IPS-18a (cell line): ENCODE results near the gene PPP1R13B.

Source experiments
- H3K27ac ChIP-seq: one replicate; pipeline ENCODE4 v1.5.1; 2013; ENCODE audit warnings: low read length
- H3K27me3 ChIP-seq: one replicate; pipeline ENCODE4 v1.6.1; 2013; ENCODE audit warnings: mild to moderate bottlenecking, low read length; ENCODE audit not compliant: control insufficient read depth, insufficient read depth
- H3K36me3 ChIP-seq: one replicate; pipeline ENCODE4 v1.6.1; 2013; ENCODE audit warnings: low read depth, low read length; ENCODE audit not compliant: control insufficient read depth
- H3K4me1 ChIP-seq: one replicate; pipeline ENCODE4 v1.6.1; 2013; ENCODE audit warnings: low read depth, low read length; ENCODE audit not compliant: control insufficient read depth
- H3K4me3 ChIP-seq: one replicate; pipeline ENCODE4 v1.5.1; 2013; ENCODE audit warnings: low read length
- H3K9ac ChIP-seq: one replicate; pipeline ENCODE4 v1.6.1; 2013; ENCODE audit warnings: mild to moderate bottlenecking, low read length, moderate library complexity
- H3K9me3 ChIP-seq: one replicate; pipeline ENCODE4 v1.6.1; 2013; ENCODE audit warnings: low read depth, low read length; ENCODE audit not compliant: control insufficient read depth

The PPP1R13B gene

GRCh38 chr14:103836976-103837725 is 10.2 kb downstream of the PPP1R13B start:
- H3K4me1 ChIP-seq, result no peaks in the 10 kb centered on the region
- no peak overlapping the region for H3K27ac ChIP-seq
- no peaks in the 10 kb centered on the region for H3K27me3 ChIP-seq
- no peak overlapping the region for H3K9ac ChIP-seq
- no peaks in the 10 kb centered on the region for H3K36me3 ChIP-seq
- H3K9me3 ChIP-seq, result no peaks in the 10 kb centered on the region
- H3K4me3 ChIP-seq, result no peak overlapping the region

GRCh38 chr14:103834956-103835355 is 12.4 kb downstream of the PPP1R13B start:
- H3K4me3 ChIP-seq, result no peak overlapping the region
- H3K4me1 ChIP-seq, result no peaks in the 10 kb centered on the region
- no peaks in the 10 kb centered on the region for H3K36me3 ChIP-seq
- H3K27me3 ChIP-seq, result no peaks in the 10 kb centered on the region
- no peak overlapping the region for H3K27ac ChIP-seq
- H3K9me3 ChIP-seq, result no peaks in the 10 kb centered on the region
- no peak overlapping the region for H3K9ac ChIP-seq

- Histone ChIP-seq H3K4me3 (no peak overlapping the region), H3K4me1 (no peaks in the 10 kb centered on the region), H3K9me3 (no peaks in the 10 kb centered on the region), H3K27ac (no peak overlapping the region), H3K36me3 (no peaks in the 10 kb centered on the region), H3K27me3 (no peaks in the 10 kb centered on the region), H3K9ac (no peak overlapping the region)
Observed at GRCh38 chr14:103833711-103834110, 13.7 kb downstream of the PPP1R13B start.

GRCh38 chr14:103832046-103832445 is 15.3 kb downstream of the PPP1R13B start:
- Histone ChIP-seq H3K27me3 (no peaks in the 10 kb centered on the region), H3K4me3 (no peak overlapping the region), H3K4me1 (no peaks in the 10 kb centered on the region), H3K9ac (no peak overlapping the region), H3K27ac (no peak overlapping the region), H3K36me3 (no peaks in the 10 kb centered on the region), H3K9me3 (no peaks in the 10 kb centered on the region)

GRCh38 chr14:103830511-103831270 is 16.7 kb downstream of the PPP1R13B start:
- Histone ChIP-seq H3K4me1 (no peaks in the 10 kb centered on the region), H3K9ac (no peak overlapping the region), H3K27ac (no peak overlapping the region), H3K9me3 (no peaks in the 10 kb centered on the region), H3K27me3 (no peaks in the 10 kb centered on the region), H3K36me3 (no peaks in the 10 kb centered on the region), H3K4me3 (no peak overlapping the region)

GRCh38 chr14:103828315-103828967 is 18.9 kb downstream of the PPP1R13B start:
- no peaks in the 10 kb centered on the region for H3K36me3 ChIP-seq

GRCh38 chr14:103825101-103825500 is 22.3 kb downstream of the PPP1R13B start:
- Histone ChIP-seq H3K9ac (no peak overlapping the region), H3K27ac (no peak overlapping the region), H3K4me3 (no peak overlapping the region), H3K9me3 (no peaks in the 10 kb centered on the region), H3K27me3 (no peaks in the 10 kb centered on the region), H3K4me1 (peaks cover 7% of the 10 kb centered on the region), H3K36me3 (no peaks in the 10 kb centered on the region)

More at GRCh38 chr14:103828315-103828967, 18.9 kb downstream of the PPP1R13B start:
- no peak overlapping the region for H3K9ac ChIP-seq
- H3K4me1 ChIP-seq, result no peaks in the 10 kb centered on the region
- H3K9me3 ChIP-seq, result no peaks in the 10 kb centered on the region
- no peak overlapping the region for H3K4me3 ChIP-seq
- no peak overlapping the region for H3K27ac ChIP-seq
- no peaks in the 10 kb centered on the region for H3K27me3 ChIP-seq

DNA sequence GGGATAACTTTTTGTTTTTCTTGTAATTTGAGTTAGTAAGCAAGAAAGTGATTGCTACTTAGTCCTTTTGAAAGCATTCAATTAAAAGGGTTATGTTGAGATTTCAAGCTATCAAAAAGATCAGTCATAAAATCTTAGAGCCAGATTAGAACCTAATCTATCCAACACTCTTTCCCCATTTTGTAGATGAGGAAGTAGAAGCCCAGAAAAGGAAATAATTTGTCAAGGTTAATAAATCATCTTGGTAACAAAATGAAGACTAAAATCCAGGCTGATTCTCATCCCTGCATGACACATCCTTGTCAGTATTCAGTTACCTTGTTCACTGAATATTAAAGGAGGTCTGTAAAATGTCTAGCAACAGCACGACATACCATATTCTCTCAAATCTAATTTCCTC is 26.5 kb downstream of the PPP1R13B start:
- H3K36me3 ChIP-seq, result no peaks in the 10 kb centered on the region
- H3K27ac ChIP-seq, result no peak overlapping the region
- H3K4me1 ChIP-seq, result peaks cover 13% of the 10 kb centered on the region
- no peaks in the 10 kb centered on the region for H3K27me3 ChIP-seq
- H3K9me3 ChIP-seq, result no peaks in the 10 kb centered on the region
- H3K4me3 ChIP-seq, result no peak overlapping the region
- H3K9ac ChIP-seq, result no peak overlapping the region

DNA sequence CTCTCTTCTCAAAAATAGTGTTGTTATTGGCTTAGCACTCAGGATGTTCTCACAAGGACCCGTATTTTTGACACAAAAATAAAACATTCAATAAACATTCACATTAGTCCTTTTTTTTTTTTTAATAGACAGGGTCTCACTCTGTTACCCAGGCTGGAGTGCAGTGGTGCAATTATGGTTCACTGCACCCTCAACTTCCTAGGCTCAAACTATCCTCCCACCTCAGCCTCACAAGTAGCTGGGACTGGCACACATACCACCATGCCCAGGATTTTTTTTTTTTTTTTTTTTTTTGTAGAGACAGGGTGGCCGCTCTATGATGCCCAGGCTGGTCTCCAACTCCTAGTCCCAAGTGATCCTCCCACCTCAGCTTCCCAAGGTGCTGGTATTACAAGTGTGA is 27.0 kb downstream of the PPP1R13B start:
- Histone ChIP-seq H3K9ac (no peak overlapping the region), H3K9me3 (no peaks in the 10 kb centered on the region), H3K36me3 (no peaks in the 10 kb centered on the region), H3K4me1 (peaks cover 13% of the 10 kb centered on the region), H3K4me3 (no peak overlapping the region), H3K27ac (no peak overlapping the region), H3K27me3 (no peaks in the 10 kb centered on the region)

DNA sequence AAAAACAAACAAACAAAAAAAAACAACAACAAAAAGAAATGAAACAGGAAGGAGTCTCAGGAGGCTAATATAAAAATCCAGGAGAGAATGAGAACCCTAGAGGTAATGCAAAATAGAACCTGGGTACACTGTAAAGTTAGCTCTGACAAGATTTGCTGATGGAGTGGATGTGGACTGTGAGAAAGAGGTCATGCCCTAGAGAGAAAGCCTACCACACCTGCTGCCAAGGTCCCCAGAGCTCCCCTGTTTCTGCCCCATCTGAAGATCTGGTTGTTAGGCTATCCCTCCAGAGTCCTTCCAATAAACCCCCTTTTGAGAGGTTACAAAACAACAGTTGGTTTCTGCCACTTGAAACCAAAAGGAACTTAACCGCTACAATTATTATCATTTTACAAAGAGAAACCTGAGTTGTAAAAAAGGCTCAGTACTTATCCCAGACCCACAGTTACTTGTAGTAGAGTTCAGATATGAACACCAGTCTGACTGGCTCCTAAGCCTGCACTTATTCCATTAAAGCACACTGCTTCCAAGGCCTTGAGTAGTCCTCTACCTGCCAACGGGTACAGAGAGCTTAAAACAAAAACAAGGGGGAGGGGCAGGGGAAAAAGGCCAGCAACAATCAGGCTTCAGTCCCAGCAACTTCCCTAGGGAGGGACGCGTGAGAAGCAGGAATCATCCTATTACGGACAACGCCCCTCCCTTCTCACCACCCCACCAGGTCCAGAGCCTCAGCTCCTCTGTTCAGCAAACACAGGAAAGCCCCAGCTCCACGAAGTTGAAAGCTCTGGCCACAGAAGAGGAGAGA is 27.7 kb downstream of the PPP1R13B start:
- Histone ChIP-seq H3K27me3 (no peaks in the 10 kb centered on the region), H3K9ac (no peak overlapping the region), H3K4me3 (no peak overlapping the region), H3K4me1 (peaks cover 13% of the 10 kb centered on the region), H3K27ac (no peak overlapping the region), H3K9me3 (no peaks in the 10 kb centered on the region), H3K36me3 (no peaks in the 10 kb centered on the region)

DNA sequence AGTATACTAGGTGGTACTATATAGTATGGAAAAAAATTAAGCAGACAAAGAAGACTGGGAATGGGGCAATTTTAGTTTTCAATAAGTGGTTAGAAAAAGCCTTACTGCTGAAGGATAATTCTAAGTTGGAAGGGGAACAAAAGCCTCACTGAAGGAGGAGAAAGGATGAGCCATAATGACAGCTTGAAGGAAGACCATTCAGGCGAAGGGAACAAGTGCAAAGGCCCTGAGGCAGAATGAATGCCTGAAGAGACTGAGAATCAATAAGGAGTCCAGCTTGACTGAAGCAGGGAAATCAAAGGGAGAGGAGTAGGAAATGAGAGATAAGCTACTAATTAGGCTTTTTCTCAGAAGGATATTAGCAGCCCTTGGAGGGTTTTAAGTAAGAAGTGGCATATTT is 28.5 kb downstream of the PPP1R13B start:
- Histone ChIP-seq H3K4me3 (no peak overlapping the region), H3K27me3 (no peaks in the 10 kb centered on the region), H3K4me1 (peaks cover 13% of the 10 kb centered on the region), H3K9ac (no peak overlapping the region), H3K27ac (no peak overlapping the region), H3K9me3 (no peaks in the 10 kb centered on the region), H3K36me3 (no peaks in the 10 kb centered on the region)
